PC-3 (cell line): ENCODE results near the gene LIN28B. TPM values are rescaled to one million over a fixed set of nuclear protein-coding genes. Genes with fewer than 3 reads are reported as not detected.

Experiments
- ATAC-seq: fragments of 200-7000 bp; cut with Tn5 transposase; 2 replicates; pipeline ENCODE4 v1.9.1; 2020; ENCODE audit warnings: mild to moderate bottlenecking, moderate library complexity
- BruUV-seq: library from RNA; stranded (reverse); fragments of 400-500 nt; replicated peaks from 2 replicates; lab custom pipeline; 2021; lab: Mats Ljungman, UMichigan
- CTCF ChIA-PET: fragments of 300-600 bp; sonication (Branson Sonifier 250); formaldehyde crosslinking; loops from one replicate; lab custom pipeline; 2022; ENCODE audit warnings: antibody characterized with exemption; lab: Charles Lee
- POLR2A ChIA-PET: fragments of 300-600 bp; sonication (Branson Sonifier 250); formaldehyde crosslinking; loops from one replicate; lab custom pipeline; 2022; ENCODE audit warnings: antibody characterized with exemption; ENCODE audit not compliant: unreplicated experiment; lab: Charles Lee
- DNase-seq: peaks from one replicate; pipeline ENCODE4 v3.0.0-alpha.2; 2015
- H2AFZ ChIP-seq: fragments of 300-600 bp; sonication (generic); 2 replicates; pipeline ENCODE4 v1.6.0; 2016; ENCODE audit warnings: antibody characterized with exemption, low read length
- H3F3A ChIP-seq: fragments of 300-600 bp; sonication (generic); one replicate; pipeline ENCODE4 v1.6.0; 2017; ENCODE audit warnings: antibody characterized with exemption, low read length, control low read depth, mild to moderate bottlenecking; ENCODE audit not compliant: unreplicated experiment
- H3K27ac ChIP-seq: fragments of 300-600 bp; sonication (generic); 2 replicates; pipeline ENCODE4 v1.5.1; 2016; ENCODE audit warnings: mild to moderate bottlenecking, low read length
- H3K27me3 ChIP-seq: fragments of 300-600 bp; sonication (generic); 2 replicates; pipeline ENCODE4 v1.6.1; 2016; ENCODE audit warnings: low read length, mixed read lengths
- H3K36me3 ChIP-seq: fragments of 300-600 bp; sonication (generic); 2 replicates; pipeline ENCODE4 v1.6.1; 2016; ENCODE audit warnings: low read depth, mixed run types, low read length, mixed read lengths
- H3K4me1 ChIP-seq: fragments of 300-600 bp; sonication (generic); 2 replicates; pipeline ENCODE4 v1.5.1; 2016; ENCODE audit warnings: low read length; ENCODE audit not compliant: insufficient read depth
- H3K4me2 ChIP-seq: fragments of 300-600 bp; sonication (generic); 2 replicates; pipeline ENCODE4 v1.6.0; 2016; ENCODE audit warnings: low read length
- H3K4me3 ChIP-seq: fragments of 300-600 bp; sonication (generic); 2 replicates; pipeline ENCODE4 v1.5.1; 2016; ENCODE audit warnings: mild to moderate bottlenecking, low read length, mixed read lengths
- H3K79me2 ChIP-seq: fragments of 300-600 bp; sonication (generic); 2 replicates; pipeline ENCODE4 v1.6.1; 2017; ENCODE audit warnings: low read length, mixed read lengths
- H3K9ac ChIP-seq: fragments of 300-600 bp; sonication (generic); 2 replicates; pipeline ENCODE4 v1.6.0; 2016; ENCODE audit warnings: mild to moderate bottlenecking, low read length
- H3K9me2 ChIP-seq: fragments of 300-600 bp; sonication (generic); replicated peaks from 2 replicates; pipeline ENCODE4 v1.6.1; 2016; ENCODE audit warnings: mixed run types, low read length, mixed read lengths
- H3K9me3 ChIP-seq: fragments of 300-600 bp; sonication (generic); 2 replicates; pipeline ENCODE4 v1.6.1; 2016; ENCODE audit warnings: low read length, mixed read lengths
- H4K20me1 ChIP-seq: fragments of 300-600 bp; sonication (generic); 2 replicates; pipeline ENCODE4 v1.6.1; 2016; ENCODE audit warnings: low read length, mixed read lengths
- CTCF ChIP-seq: fragments of 300-600 bp; sonication (generic); conservative IDR thresholded peaks from 2 replicates; pipeline ENCODE4 v1.5.1; 2017; ENCODE audit warnings: antibody characterized with exemption, low read depth, mild to moderate bottlenecking, low read length
- EZH2 ChIP-seq: fragments of 300-600 bp; sonication (generic); IDR thresholded peaks from one replicate; pipeline ENCODE4 v1.6.1; 2017; ENCODE audit warnings: antibody characterized with exemption, mild to moderate bottlenecking, low read length; ENCODE audit not compliant: unreplicated experiment
- EZH2phosphoT487 ChIP-seq: fragments of 300-600 bp; sonication (generic); IDR thresholded peaks from 2 replicates; pipeline ENCODE4 v1.6.1; 2018; ENCODE audit warnings: mild to moderate bottlenecking, antibody characterized with exemption, low read length, borderline replicate concordance
- intact Hi-C: fragments of 100-400 bp; cut with micrococcal nuclease; formaldehyde crosslinking; loops from 2 replicates; pipeline ENCODE4 v1.9.0; 2023
- total RNA-seq: library from RNA; depleted of rRNA; stranded (reverse); fragments of >200 nt; gene quantifications from 2 replicates; pipeline ENCODE4 v1.2.3, GENCODE V29; 2014

Gene LIN28B
- total RNA-seq, 1 experiment from 2014 or later, result 0.11 TPM

GRCh38 chr6:105106260-105106659 lies 149.4 kb downstream of the LIN28B start:
- CTCF ChIA-PET, result no interaction called here
- Histone ChIP-seq H3K4me3 (no peak overlapping the region), H3K4me1 (peaks cover 8% of the 10 kb centered on the region; the same call in 1 of the 2 replicates)

GRCh38 chr6:105107207-105107606 lies 150.3 kb downstream of the LIN28B start:
- Histone ChIP-seq H3K9me2 (no peaks in the 10 kb centered on the region), H4K20me1 (no peaks in the 10 kb centered on the region), H3K36me3 (no peaks in the 10 kb centered on the region), H3K9me3 (no peaks in the 10 kb centered on the region), H3K4me3 (no peak overlapping the region), H3K27me3 (no peaks in the 10 kb centered on the region), H3K79me2 (no peaks in the 10 kb centered on the region), H3K4me1 (peaks cover 8% of the 10 kb centered on the region; the same call in 1 of the 2 replicates), H2AFZ (no peak overlapping the region), H3K9ac (no peak overlapping the region), H3K4me2 (0 out of 2 replicates have a peak overlapping the region, but pooled peaks have one; percentile 2), H3F3A (no peaks in the 10 kb centered on the region), H3K27ac (no peak overlapping the region)
- ChIA-PET POLR2A (no interaction called here), CTCF (interaction anchor here (1.5 kb wide), 1 partner anchor 30 kb away, joined by 4 read pairs; no protein-coding TSS in a partner anchor)
- DNase-seq (no peak), ATAC-seq (peak; percentile 38)
- intact Hi-C loops, result no loop called here
- BruUV-seq, result no TSS peak
- no peak for TF ChIP-seq EZH2
- TF ChIP-seq EZH2phosphoT487, result no peak
- no peak for TF ChIP-seq CTCF

More at GRCh38 chr6:105106260-105106659, 149.4 kb downstream of the LIN28B start:
- DNase-seq (no peak), ATAC-seq (no peak)
- H3K27ac ChIP-seq, result no peak overlapping the region
- H3K79me2 ChIP-seq, result no peaks in the 10 kb centered on the region
- H4K20me1 ChIP-seq, result no peaks in the 10 kb centered on the region
- BruUV-seq, result no TSS peak
- no peaks in the 10 kb centered on the region for H3K9me3 ChIP-seq
- no peak overlapping the region for H3K9ac ChIP-seq
- H3K36me3 ChIP-seq, result no peaks in the 10 kb centered on the region
- TF ChIP-seq EZH2 (no peak), CTCF (no peak), EZH2phosphoT487 (no peak)
- H2AFZ ChIP-seq, result no peak overlapping the region
- POLR2A ChIA-PET, result interaction anchor here (0.7 kb wide), 1 partner anchor 74 kb away, joined by 4 read pairs; no protein-coding TSS in a partner anchor
- H3F3A ChIP-seq, result no peaks in the 10 kb centered on the region
- no peaks in the 10 kb centered on the region for H3K27me3 ChIP-seq
- intact Hi-C loops, result no loop called here
- no peaks in the 10 kb centered on the region for H3K9me2 ChIP-seq
- H3K4me2 ChIP-seq, result no peak overlapping the region

DNA sequence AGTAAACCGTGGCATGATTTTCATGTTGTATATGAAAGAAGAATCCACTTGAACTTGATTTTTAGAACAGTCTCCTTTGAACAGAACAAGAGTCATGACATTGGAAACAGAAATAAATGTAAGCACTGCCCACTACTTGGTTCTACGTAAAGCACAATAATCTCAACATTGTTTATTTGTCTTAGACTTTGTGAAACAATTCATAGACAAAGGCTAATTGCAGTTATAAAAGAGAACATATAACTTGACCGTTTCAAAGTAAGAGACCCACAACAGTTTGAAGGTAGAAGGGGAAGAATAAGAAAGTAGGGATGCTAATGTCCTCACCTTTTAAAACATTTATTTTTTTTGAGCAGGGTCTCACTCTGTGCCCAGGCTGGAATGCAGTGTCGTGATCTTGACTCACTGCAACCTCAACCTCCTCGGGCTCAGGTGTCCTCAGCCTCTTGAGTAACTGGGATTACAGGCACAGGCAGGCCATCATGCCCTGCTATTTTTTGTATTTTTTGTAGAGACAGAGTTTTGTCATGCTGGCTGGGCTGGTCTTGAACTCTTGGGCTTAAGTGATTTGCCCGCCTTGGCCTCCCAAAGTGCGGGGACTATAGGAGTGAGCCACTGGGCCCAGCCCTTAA lies 151.8 kb downstream of the LIN28B start:
- no peaks in the 10 kb centered on the region for H3K9me2 ChIP-seq
- no peaks in the 10 kb centered on the region for H4K20me1 ChIP-seq
- no peak for TF ChIP-seq EZH2phosphoT487
- TF ChIP-seq EZH2, result no peak
- TF ChIP-seq CTCF, result no peak
- no peak overlapping the region for H2AFZ ChIP-seq
- no peak overlapping the region for H3K4me3 ChIP-seq
- no TSS peak for BruUV-seq
- H3K36me3 ChIP-seq, result no peaks in the 10 kb centered on the region
- H3K4me2 ChIP-seq, result no peak overlapping the region
- H3K4me1 ChIP-seq, result peaks cover 8% of the 10 kb centered on the region; the same call in 1 of the 2 replicates
- H3F3A ChIP-seq, result no peaks in the 10 kb centered on the region
- H3K79me2 ChIP-seq, result no peaks in the 10 kb centered on the region
- no peaks in the 10 kb centered on the region for H3K27me3 ChIP-seq
- H3K9me3 ChIP-seq, result no peaks in the 10 kb centered on the region
- intact Hi-C loops, result no loop called here
- no peak for DNase-seq
- no peak overlapping the region for H3K9ac ChIP-seq
- no peak overlapping the region for H3K27ac ChIP-seq
- ChIA-PET CTCF (no interaction called here), POLR2A (no interaction called here)
- no peak for ATAC-seq
